Hematopoietic multipotent progenitor cell treated with erythropoietin and hydrocortisone succinate and interleukin-3 and kit ligand, for 6 days (in vitro differentiated cells): ENCODE results near the gene IPMK.
A peak's percentile ranks its signal among the peaks of the same experiment; 100 is the strongest.

Source experiments
- DNase-seq: peaks from one replicate; pipeline ENCODE4 v3.0.0-alpha.2; 2015

The IPMK gene

DNA sequence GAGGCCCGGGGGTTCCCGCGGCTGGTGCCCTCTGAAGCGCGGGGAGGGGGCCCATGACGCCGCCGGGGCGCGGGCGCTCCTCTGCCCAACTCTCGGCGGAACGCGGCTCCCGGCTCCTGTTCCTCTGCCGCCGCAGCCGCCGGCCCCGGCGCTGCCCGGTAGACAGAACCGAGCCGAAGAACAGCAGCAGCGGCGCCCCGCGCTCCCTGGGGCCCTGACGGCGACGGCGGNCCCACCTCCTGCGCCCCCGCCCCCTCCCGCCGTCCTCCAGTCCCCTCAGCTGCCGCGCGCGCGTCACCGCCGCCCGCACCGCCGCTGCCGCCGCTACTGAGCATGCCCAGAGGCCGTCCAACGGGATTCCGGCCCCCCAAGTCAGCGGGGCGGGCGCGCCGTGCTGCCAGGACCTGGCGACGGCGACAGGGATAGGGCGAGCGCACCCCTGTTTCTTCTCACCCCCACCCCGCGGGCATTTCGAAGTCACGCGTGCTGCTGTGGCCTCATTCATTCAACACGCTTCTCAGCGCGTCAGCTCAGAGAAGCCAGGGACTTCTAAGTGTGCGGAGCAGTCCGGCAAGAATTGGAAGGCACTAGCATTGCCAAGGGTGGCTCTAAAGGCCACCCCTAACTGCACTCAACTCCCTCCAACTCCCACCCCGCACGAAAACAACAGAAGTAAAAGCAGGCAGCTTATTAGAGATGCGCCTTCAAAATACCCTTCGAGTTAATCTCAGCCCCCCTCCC lies at the start of gene IPMK:
TSS of gene IPMK (minus strand) at position 182 of the 741 bp plus-strand sequence. CDS start 283 bp downstream, outside the sequence.
- DNase-seq = peak; percentile 95

DNA sequence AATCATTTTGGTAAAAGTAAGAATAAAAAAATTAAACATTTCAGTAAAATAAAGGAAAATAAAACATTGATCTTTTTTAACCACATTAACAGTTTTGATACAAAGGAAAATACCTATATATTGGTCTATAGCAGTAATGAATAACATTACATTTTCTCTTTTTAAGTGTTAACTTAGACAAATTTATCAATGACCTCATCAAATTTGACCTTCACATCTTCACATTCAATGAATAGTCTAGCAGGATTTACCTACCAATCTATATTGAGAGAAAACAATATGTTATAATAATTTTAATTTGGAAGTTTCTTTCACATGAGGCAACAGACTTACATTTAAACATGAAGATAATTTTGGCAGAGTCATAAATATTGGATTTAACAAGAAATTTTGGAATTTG lies 49.2 kb upstream of the IPMK start:
- DNase-seq = no peak

DNA sequence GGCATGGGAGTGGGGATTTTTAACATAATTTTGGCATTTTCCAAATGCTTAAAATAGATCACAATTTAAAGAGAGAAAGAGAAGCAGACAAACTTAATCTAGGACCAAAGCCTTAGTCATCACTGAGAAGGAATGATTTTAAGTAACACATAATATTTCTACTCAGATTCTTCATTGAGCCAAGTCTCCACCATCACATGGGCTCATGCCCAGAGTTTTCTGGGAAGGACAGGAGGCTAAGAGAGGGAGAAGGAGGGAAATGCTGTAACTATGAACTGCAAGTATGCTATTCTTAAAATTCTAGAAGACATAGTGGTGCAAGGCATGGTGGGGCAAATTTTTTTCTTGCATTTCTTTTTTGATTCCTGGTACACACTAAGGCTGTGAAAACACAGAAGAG lies 43.3 kb upstream of the IPMK start:
- DNase-seq = no peak

DNA sequence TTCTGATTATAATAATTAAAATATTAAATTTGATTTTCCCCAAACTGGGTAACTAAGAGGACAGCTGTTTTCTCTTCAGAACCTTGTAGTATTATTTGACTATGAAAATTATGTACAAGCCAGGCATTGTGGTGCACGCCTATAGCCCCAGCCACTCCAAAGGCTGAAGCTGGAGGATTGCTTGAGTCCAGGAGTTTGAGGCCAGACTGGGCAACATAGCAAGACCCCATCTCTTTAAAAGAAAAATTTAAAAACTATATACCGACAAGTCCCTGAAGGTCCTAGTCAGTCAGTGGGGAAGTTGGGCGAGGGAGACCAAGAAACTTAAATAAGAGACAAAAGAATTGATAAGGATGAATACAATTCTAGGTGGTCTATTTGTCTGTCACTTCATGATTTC lies 40.0 kb upstream of the IPMK start:
- no peak for DNase-seq

DNA sequence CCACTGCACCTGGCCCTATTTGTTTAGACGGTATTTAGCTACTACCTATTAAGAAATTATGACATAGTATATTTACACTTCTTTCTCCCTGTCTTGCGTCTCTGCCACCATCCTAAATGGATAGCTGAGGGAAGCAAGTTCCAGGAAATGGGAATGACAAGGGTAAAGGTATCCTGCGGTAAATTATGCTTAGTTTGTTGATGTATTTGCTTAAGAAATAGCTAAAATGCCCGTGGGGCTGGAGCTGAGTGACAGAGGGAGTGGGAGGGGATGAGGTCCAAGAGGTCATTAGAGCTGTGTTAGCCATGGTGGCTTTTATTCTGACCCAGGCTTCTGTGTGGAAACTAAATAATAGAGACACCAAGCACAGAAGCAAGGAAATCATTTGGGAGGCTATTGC lies 38.1 kb upstream of the IPMK start:
- no peak for DNase-seq

DNA sequence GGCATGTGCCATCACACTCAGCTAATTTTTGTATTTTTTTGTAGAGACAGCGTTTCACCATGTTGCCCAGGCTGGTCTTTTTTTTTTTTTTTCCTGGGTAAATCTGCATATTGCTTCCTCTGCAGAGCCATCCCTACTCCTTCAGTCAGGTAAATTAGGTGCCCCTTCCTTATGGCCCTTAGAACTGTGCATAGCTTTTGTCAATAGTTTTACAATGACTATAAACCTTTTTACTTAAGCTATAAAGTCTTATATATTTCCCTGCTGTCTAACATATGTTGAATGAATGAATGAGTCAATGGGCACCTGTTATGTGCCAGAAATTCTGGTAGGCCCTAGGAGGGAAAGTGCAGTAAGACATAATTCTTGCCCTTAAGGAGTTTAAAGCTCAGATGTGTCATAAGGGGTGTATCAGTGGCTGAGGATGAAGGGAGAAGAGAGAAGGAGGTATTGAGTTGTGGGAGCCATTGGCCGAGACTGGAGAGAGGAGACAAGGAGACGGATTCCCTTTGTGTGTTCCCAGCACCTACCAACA lies 36.5 kb upstream of the IPMK start:
- DNase-seq = no peak

DNA sequence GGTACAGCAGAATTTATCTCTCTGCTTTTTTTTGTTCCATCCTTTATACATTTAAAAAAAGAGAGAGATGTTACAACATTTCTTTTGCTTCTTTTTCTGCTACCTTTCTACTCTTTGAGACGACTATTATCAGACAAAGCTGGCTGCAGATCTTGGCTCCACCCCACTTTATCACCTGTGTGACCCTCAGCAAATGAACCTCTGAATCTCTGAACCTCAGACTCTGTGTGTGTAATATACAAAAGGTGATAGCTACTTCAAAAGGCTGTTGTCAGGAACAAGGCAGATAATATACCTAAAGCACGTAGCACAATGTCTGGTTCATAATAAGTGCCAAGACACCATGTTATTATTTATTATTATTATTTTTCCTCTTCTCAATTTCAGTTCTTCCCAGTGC lies 34.6 kb upstream of the IPMK start:
- DNase-seq = no peak

DNA sequence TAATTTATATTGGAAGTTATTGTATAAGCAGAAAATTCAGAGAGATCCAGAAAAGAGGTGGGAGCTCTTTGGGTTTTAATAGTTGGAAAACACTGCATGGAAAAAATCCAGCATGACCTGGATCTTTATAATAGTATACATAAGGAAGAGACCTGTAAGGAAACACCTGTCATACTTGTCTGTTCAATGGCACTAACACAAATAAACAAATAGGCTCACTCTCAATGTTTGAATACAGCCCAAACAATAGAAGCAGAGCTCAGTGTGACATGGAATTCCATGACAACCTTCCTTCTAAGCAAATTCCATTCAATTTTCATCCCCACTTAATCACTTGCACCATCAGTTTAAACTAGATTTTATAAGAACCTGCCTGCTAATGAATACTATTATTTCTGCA lies 33.0 kb upstream of the IPMK start:
- no peak for DNase-seq

DNA sequence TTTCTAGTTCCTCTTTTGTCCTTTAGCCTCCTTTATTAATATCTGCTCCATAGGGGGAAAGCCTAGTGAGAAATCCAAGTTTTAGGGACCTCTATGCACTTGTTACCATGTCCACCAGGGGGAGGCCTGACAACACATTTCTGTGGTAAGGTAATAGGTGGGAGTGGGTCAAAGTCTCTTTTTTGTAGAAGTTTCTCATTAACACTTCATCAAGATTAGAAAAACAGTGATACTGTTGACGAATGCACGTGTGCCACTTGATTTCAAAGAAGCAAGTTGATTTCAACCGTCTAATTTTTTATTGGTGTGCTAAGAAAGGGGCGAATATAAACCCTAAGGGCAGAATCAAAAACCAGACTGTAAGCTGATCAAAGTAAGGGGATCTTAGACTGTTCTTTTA lies 31.9 kb upstream of the IPMK start:
- DNase-seq = peak; percentile 83

DNA sequence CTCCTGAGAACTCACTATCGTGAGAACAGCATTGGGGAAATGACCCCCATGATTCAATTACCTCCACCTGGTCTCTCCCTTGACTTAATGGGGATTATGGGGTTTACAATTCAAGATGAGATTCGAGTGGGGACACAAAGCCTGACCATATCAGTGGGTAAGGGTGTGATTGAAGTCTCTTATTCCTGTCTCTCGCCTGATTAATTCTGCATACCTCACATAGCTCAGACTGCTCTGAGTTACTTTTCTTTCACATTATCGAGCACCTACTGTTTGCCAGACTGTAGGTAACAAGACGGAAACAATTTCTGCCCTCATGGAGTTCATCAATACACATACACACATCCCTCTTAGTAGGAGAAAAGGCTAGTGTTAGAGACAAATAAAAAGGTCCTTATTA lies 26.3 kb upstream of the IPMK start:
- no peak for DNase-seq

DNA sequence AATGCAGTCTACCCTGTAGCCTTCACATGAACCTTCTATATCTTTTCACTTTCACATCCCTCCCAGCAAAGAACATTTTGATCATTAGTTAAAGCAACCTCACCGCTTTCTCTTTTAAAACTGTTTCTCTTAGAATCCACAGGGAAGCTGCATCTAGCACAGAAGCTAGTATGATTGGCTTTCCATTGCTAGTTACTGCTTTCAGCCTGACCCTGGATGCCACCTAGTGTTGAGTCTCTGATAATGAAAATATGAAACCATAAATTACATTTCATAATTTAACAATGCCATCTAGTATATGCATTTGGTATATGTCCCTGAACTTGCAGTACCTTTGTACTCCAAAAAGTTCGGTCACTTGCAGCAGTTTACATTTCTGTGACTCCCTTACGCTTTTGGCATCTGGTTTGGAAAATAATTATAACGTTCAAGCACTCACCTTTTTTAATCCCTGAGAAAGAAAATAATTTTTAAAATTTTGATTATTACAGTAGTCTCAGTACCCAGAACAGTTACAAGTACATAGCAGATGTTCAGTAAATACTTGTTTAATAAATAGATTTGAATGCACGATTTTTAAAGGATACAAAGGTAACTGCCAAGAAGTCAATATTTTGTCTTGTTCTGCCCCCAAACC lies 24.0 kb upstream of the IPMK start:
- peak; percentile 86 for DNase-seq

DNA sequence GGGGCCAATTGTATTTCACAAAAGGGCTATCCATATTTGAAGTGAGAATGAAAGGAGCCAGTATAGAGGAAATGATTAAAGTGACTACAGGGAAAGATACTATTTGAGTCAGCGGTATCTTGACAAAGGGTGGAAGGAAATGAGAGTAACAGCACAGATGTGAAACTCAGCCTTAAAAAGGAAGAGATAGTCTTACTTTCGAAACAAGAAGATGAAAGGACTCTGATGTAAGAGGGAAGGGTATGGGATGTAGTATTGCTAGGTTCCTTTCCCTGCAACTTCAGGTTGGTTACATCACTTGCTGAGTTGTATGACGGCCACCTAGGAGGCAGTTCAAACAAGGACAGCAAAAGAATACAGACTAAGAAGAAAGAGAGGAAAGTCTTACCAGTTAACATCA lies 14.9 kb upstream of the IPMK start:
- DNase-seq = peak; percentile 30

DNA sequence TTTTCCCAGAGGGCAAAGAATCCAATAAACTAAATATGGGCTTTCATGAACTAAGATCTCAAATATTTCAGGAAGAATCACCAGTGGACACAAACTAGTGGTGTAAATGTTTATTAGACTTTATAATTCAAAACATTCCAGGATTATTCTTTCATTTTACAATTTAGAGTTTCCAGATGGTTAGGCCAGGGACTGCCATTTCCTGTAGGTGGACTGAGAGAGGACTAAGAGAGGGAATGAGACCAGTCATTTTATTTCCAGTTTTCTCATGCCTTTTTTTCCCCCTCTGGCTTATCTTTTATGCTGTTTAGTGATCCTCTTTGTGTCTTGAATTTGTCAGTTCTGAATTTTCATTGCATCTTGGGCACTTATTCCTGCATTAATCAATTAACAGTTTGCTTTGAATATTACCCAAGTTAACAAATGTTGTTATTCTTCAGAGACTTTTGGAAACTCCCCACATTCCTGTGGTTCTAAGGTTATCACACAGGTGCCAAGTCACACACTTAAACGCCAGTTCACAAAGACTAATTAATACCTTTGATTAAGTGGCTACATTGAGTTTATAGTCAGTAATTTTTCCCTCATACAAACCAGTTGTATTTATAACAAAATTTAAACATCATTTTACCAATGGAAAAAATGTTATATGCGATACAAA lies 13.5 kb upstream of the IPMK start:
- DNase-seq = no peak

DNA sequence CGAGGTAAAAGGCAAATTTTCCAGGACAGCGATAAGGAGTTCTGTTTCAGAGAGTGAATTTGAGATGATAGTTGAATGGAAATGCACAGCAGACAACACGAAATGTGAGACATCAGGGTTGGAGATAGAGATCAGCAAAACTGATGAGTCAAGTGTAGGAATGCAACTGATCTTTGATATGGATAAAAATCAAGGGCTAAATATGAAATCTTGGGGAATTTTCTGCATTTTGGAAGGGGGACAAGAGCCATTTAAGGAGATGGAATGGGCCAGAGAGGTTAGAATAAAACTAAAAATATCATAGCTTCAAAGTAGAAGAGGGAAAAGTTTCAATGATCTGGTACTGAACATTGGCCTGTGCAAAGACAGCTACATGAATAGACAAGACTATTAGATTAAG lies 12.8 kb upstream of the IPMK start:
- DNase-seq = no peak

DNA sequence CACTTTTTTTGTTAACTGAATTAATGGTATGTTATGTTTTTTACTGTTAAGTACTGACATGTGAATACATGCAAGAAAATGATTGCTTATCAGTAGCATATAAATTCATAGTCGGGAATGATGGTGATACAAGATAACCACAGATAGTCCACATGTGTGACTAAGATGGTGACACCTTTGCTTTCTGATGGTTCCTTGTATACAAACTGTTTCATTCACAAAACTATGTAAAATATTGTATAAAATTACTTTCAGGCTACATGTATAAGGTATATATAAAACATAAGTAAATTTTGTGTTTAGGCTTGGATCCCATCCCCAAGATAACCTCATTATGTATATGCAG lies 11.2 kb upstream of the IPMK start:
- DNase-seq = no peak

DNA sequence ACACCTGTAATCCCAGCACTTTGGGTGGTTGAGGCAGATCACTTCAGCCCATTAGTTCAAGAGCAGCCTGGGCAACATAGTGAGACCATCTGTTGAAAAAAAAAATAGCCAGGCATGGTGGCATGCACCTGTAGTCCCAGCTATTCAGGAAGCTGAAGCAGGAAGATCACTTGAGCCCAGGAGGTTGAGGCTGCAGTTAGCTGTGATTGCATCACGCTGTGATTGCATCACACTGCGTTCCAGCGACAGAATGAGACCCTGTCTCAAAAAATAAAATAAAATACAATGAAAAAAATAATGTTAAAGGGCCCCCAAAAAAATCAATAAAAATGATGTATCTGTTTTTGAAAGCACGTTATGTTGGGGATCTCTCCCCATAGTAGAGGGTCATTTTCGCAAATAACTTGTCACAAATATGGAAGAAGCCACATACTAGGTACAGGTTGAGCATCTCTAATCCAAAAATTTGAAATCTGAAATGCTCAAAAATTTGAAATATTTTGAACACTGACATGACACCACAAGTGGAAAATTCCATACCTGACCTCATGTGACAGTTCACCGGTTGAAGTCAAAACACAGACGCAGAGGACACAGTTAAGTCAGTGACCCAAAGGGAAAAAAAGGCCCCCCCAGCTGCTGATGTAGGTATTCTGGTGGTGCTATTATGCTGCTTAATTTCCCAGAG lies 10.7 kb upstream of the IPMK start:
- DNase-seq = no peak

DNA sequence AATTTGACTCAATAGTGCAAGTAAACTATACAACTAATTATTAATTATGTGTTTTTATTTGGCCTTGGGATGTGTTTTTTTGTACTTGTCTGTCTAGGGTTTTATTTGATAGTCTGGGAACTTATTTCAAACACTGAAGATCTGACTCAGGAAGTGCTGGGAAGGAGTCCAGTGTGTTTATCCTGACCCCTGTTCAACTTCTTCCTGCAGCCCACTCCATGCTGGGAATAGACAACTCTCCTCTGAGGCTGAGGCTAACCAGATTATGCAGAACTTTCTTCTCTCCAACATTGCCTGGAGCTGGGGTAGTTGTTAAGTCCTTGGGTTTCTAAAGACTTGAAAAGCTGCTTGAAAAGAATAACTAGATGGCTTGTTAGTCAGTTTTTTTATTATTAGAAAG lies 8.2 kb upstream of the IPMK start:
- no peak for DNase-seq

DNA sequence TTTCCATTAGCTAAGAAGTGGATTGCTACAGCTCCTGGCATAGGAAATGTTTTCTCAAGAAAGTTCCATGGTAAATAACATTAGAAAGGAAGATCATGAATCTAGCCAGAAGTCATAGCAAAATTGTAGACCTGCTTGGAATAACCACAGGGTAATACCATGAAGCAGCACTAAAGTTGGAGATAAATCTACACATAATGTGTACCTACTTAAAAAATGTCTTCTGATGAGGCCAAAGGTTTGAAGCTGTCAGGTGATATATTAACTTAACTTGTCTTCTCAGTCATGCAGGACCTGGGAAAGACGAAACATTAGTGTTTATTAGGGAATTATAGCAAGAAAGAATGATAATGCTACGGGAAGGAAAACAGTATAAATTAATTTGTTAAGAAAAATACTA lies 7.6 kb upstream of the IPMK start:
- no peak for DNase-seq

DNA sequence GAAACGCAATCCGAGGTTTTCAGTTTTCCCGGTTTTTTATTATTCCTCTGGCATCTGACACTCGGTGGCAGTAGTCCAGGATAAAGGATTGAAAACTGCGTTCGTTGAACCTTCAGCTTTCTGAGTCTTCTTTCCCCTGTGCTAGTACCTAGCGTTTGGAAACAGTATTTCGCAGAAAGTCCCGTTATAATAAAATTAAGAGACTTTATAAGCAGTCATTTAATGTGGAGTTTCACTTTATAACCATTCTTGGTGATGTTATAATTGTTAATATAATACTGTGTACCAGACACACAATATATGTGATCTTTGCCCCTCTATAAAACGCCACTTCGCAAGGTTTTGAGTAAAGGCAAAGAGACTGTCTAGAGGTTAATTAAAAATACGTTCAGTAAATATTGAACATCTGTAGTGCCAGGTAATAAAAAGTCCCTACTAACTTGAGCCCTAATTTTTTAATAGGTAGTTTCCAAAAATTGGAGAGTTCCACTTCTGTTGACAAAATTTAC lies 2.1 kb upstream of the IPMK start:
- peak; percentile 27 for DNase-seq

DNA sequence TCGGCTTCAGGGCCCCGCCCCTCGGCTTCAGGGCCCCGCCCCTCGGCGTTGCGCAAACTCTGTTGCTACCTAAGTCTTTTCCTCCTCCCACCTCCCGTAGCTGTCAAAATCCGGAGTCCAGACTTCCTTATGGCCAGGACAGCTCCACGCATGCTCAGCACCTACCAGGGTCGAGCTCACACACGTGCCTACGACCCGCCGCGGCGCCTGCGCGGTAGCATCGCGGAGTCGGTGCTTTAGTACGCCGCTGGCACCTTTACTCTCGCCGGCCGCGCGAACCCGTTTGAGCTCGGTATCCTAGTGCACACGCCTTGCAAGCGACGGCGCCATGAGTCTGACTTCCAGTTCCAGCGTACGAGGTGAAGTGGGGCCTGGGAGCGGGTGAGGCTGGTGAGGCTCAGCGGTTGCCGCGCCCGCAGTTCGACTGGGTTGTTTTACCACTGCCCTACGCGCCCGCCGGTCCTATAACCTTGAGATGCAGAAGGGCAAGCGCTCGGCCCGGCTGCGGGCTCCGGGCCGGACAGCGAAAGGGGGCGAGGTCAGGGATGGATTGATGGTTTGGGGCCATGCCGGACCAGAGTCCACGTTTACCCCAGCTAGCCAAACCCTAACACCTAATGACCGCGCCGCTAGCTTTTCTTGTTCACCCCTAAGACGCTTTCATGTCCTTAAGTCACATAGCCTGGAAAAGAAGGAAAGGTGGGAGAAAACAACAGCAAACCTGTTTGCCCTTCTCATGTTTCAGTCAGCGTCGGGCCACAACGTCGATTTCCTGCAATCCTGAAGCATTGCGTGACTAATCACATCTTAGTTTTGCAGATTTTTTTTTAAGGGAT lies 1.5 kb upstream of the IPMK start, which contains the start of gene CISD1:
TSS of gene CISD1 (plus strand) at position 217 of the 836 bp plus-strand sequence. CDS start at position 329, 112 bp downstream.
- peak; percentile 99 for DNase-seq

DNA sequence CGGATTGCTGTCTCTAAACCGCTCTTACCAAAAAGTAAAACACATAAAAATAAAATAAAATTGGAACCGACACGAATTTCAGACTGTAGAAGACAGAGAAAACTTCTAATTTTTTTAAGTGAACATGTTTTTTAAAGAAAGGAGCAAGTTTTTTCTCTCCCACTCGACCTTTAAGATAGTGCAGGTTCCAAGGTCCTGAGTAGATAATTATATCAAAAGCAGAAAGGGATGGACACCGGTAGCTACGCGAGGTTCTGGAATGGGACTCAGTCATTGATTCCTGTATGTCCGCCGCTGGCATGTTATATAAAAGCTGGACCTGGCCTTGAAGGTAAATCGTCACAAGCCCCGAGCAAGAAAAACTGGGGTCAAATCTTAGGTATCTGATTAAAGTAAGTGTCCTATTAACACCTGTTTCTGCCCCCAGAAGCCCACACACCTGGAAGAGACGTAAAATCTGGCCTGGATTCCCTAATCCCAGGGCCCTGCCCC lies 806 bp upstream of the IPMK start:
- DNase-seq = no peak
